HL-60 (cell line): ENCODE measurements around the gene ARHGEF11.

Experiments
- DNase-seq, 2 experiments: peaks; one replicate each; pipeline ENCODE4 v3.0.0-alpha.2; 2010 to 2020; ENCODE audit warnings: low read depth in 1 of 2, low spot score in 1 of 2
- H3K27ac ChIP-seq: fragments of 250-450 bp; sonication (Bioruptor Pico); replicated peaks from 2 replicates; pipeline ENCODE4 v1.5.1; 2020; ENCODE audit warnings: mild to moderate bottlenecking, moderate library complexity
- H3K27me3 ChIP-seq: fragments of 250-450 bp; sonication (Bioruptor Pico); 2 replicates; pipeline ENCODE4 v1.5.1; 2021; ENCODE audit warnings: mild to moderate bottlenecking, moderate library complexity; ENCODE audit not compliant: insufficient read depth, poor library complexity, severe bottlenecking
- H3K4me3 ChIP-seq: replicated peaks from 2 replicates; pipeline ENCODE4 v1.5.1; 2011; ENCODE audit warnings: mild to moderate bottlenecking, control low read depth, low read length; ENCODE audit not compliant: insufficient read depth
- CTCF ChIP-seq: IDR thresholded peaks from one replicate; pipeline ENCODE4 v1.5.1; 2011; ENCODE audit warnings: low read length, control low read depth, inconsistent platforms; ENCODE audit not compliant: insufficient read depth
- GABPA ChIP-seq: IDR thresholded peaks from 2 replicates; pipeline ENCODE4 v1.6.1; 2012; ENCODE audit warnings: low read depth
- POLR2AphosphoS5 ChIP-seq: IDR thresholded peaks from 2 replicates; pipeline ENCODE4 v1.6.1; 2012; ENCODE audit warnings: low read depth
- REST ChIP-seq: IDR thresholded peaks from 2 replicates; pipeline ENCODE4 v1.6.1; 2012; ENCODE audit warnings: low read depth; ENCODE audit not compliant: insufficient replicate concordance
- SPI1 ChIP-seq: IDR thresholded peaks from 2 replicates; pipeline ENCODE4 v1.6.1; 2012; ENCODE audit warnings: low read depth, mild to moderate bottlenecking, borderline replicate concordance

The ARHGEF11 gene

GRCh38 chr1:156959925-156960324 lies 85.6 kb downstream of the ARHGEF11 start:
- Histone ChIP-seq H3K27ac (no peak overlapping the region), H3K4me3 (no peak overlapping the region), H3K27me3 (no peaks in the 10 kb centered on the region)
- DNase-seq = no peak
- no peak for TF ChIP-seq SPI1
- no peak for TF ChIP-seq REST
- TF ChIP-seq CTCF = no peak
- TF ChIP-seq POLR2AphosphoS5 = no peak
- no peak for TF ChIP-seq GABPA

- no peak for TF ChIP-seq POLR2AphosphoS5
- no peak for TF ChIP-seq REST
- TF ChIP-seq SPI1 = no peak
- TF ChIP-seq GABPA = no peak
- no peak for TF ChIP-seq CTCF
- no peak for DNase-seq
- Histone ChIP-seq H3K4me3 (no peak overlapping the region), H3K27ac (no peak overlapping the region), H3K27me3 (no peaks in the 10 kb centered on the region)
These were observed 86.1 kb downstream of the ARHGEF11 start for GRCh38 chr1:156959414-156959813.

- Histone ChIP-seq H3K4me3 (no peak overlapping the region), H3K27ac (no peak overlapping the region), H3K27me3 (no peaks in the 10 kb centered on the region)
- TF ChIP-seq GABPA (no peak), REST (no peak), POLR2AphosphoS5 (no peak), SPI1 (no peak), CTCF (no peak)
- DNase-seq = peak in 1 of 2 experiments; percentile 2
These were observed 87.3 kb downstream of the ARHGEF11 start for GRCh38 chr1:156958247-156958714.
